ENCODE data around the gene TMEM72.

DNA sequence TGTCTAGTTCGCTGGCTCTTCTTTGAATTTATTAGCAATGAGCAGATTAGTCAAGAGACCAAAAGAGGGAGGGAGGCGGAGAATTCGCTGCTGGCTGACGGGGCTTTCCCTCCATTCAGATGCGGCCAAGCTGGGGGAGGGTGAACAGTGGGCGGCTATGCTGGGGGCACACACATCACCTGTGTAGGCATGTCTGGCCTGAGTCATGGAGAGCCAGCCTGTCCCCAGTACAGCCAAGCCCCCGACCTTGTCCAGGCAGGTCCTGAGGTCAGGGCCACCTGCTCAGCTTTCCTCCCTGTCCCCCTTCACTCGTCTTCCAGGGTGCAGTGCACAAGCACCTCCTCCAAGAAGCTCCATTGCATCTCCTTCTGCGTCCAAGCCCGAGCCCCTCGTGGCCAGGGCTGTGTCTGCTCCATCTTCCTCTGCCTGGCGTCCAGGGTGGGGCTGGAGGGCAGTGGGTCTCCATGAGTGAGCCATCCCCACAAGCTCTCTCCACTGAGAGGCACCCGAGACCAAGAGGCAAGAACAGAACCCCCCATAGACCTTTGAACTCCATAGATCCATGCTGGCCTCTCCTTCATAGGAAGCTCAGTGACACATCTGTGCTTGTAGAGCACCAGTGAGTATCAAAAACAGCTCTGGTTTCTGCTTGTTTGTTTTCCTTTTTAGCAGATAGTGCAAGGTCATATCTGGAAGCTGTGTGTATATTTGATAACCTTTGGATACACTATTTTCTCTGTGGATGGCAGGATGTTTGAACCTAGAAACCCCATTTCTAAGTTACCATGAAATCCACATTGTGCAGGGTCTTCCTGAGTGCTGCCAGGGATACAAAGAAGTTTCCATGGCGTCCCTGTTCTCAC, 69.4 kb downstream of the TMEM72 start:
- TF ChIP-seq, protein P1, sequence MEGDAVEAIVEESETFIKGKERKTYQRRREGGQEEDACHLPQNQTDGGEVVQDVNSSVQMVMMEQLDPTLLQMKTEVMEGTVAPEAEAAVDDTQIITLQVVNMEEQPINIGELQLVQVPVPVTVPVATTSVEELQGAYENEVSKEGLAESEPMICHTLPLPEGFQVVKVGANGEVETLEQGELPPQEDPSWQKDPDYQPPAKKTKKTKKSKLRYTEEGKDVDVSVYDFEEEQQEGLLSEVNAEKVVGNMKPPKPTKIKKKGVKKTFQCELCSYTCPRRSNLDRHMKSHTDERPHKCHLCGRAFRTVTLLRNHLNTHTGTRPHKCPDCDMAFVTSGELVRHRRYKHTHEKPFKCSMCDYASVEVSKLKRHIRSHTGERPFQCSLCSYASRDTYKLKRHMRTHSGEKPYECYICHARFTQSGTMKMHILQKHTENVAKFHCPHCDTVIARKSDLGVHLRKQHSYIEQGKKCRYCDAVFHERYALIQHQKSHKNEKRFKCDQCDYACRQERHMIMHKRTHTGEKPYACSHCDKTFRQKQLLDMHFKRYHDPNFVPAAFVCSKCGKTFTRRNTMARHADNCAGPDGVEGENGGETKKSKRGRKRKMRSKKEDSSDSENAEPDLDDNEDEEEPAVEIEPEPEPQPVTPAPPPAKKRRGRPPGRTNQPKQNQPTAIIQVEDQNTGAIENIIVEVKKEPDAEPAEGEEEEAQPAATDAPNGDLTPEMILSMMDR (IDR thresholded peaks at IDR 0.05) = no peak
- no peak for TF ChIP-seq POLR2A (IDR thresholded peaks at IDR 0.05)
- no peak for TF ChIP-seq POLR2AphosphoS5 (IDR thresholded peaks at IDR 0.05)

Data from breast epithelium (tissue), 3 donors.